Caki2 (cell line): ENCODE results near the gene CADM1. TPM values are rescaled to one million over a fixed set of nuclear protein-coding genes. Genes with fewer than 3 reads are reported as not detected.

Experiments
- DNase-seq: peaks from one replicate; pipeline ENCODE4 v3.0.0-alpha.2; 2015; ENCODE audit warnings: low read depth
- in situ Hi-C: cut with HindIII; loops from 2 replicates; pipeline ENCODE4 v1.10.0; 2016; ENCODE audit warnings: low sequenced_read_pairs, low pct_unique_long_range_greater_than_20kb, mixed read lengths
- total RNA-seq: library from RNA; depleted of rRNA; stranded (reverse); fragments of >200 nt; shearing (Covaris generic); gene quantifications from 2 replicates; pipeline ENCODE4 v1.2.3, GENCODE V29; 2014; ENCODE audit warnings: low replicate concordance; rRNA removed

CADM1 gene
- total RNA-seq: 17.5 and 28.2 TPM in 2 replicates

DNA sequence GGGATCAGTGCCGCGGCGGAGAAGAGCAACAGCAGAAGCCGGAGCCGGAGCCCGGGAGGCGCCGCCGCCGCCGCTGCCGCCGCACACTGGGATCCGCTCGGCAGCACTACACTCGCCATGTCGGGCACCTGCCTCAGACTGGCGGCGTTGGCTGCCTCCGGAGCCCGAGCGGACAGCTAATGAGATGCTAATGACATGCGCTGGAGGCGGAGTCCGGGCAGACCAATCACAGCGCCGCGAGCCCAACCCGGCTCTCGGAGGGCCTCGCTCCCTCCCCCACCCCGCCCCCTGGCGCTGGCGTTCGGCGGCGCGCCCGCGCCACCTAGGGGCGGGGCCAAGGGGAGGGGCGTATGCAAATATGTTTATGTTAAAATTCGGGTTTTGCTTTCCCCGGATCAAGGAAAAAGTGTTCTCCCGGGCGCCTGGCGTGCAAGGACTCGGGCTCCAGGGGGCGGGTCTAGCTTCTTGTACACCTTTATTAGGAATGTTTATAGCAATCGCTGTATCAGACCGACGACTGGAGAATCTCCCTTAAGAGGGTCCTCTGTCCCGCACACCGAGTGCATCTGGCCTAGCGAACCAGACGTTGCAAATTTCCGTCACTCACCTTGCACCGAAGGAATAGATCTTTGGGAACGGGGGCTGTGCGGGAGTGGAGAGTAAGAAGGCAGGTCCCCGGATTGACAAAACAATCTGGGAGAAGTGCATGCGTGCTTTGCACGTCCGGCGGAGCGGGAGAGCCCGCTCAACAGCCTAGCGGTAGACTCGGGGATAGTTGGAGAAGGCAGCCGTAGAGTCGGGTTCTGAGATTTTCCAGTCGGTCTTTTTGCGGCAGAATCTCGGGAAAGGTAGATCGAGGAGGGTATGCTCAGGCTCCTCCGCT lies at the start of gene CADM1:
Gene CADM1, minus strand, starts transcription at position 140 of the 883 bp plus-strand sequence.
- in situ Hi-C loops: no loop called here

DNA sequence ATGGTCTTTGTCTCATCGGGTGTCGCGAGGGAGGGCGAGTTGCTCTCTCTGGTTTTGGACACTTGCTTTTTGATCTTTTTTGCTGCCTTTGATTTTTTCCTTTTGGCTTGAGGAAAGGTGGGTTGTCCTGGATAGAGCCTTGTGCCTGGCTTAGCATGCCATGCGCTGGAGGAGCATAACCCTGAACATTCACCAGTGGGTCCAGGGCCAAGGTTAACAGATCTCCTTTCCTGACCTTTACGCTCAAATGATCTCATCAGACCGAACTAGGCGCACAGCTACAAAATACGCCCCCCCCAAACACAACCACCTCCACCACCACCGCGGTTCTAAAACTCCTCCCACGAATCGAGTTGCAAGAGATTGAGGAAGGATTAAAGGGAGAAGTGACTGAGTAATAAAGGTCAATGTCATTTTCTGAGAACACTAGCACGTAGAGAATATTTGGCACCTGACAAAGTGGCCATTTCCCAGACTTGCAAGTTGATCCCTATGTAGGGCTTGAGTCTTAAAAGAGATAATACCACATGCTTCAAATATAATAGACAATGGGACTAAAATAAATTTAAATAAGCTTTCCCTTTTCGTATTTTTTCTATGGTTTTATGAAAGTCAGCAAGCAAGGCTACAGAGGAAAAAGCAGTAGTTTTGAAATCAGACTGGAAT lies 48.7 kb upstream of the CADM1 start:
- in situ Hi-C loops: no loop called here
- DNase-seq: no peak

More for the DNA sequence above, at the start of gene CADM1:
- peak; percentile 94 for DNase-seq

- in situ Hi-C loops: no loop called here
- DNase-seq: peak; percentile 25
These were observed 48.0 kb upstream of the CADM1 start for GRCh38 chr11:115552151-115552772.

GRCh38 chr11:115550291-115551059 lies 46.3 kb upstream of the CADM1 start:
- in situ Hi-C loops: no loop called here
- DNase-seq: peak; percentile 10

DNA sequence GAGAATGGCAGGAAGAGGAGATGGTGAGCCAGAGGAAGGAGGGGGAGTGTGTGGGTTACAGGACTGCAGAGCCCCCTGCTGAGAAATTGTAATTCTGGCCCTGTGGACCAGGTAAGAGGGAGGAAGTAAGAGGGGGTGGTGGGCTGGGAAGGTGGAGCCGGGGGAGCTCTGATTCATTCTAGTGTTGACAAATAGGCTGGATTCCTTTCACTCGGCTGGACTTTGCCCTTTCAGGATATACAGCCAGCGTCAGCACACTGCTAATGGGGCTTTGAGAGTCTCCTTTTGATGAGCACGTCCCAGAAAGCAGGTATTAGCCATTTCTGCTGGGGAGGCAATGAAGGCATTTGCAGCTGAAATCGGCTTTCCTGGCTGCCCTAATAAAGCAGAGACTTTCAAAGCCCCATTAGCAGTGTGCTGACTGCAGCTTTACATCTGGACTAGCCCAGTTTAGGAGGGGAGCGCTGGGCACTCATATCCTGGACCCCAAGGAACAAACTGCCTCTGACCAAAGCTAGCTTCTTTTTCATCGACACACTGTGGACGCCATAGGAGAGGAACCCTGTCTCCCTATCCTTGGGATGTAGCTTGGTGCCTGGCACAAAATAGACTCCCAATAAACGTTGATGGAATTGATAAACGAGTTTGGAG lies 44.8 kb upstream of the CADM1 start:
- in situ Hi-C loops: no loop called here
- peak; percentile 13 for DNase-seq

- in situ Hi-C loops: no loop called here
- DNase-seq: no peak
These were observed 41.5 kb upstream of the CADM1 start for GRCh38 chr11:115545581-115546210.

DNA sequence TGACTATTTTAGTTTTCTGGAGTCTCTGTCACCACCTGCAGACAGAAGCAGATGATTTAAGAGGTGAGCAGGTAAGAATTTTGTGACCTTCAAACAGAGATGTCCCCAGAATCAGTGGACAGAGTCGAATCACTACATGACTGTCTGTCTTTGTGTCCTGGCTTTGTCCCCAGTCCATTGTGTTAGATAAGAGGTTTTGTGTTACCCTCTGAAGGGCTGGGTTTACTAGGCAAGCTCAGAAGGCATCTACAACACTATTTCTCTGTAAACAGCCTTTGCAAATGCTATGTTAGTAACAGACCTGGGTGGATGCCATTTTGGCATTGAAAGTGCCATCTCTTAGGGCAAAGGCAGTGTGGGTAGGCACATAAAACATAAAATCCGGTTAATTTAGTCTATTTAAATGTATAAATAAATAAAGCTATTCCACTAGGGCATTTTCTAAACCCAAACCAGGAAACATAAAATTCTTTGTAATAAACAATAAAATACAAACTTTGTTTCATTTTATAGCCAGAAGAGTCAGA lies 40.3 kb upstream of the CADM1 start:
- in situ Hi-C loops: no loop called here
- no peak for DNase-seq

DNA sequence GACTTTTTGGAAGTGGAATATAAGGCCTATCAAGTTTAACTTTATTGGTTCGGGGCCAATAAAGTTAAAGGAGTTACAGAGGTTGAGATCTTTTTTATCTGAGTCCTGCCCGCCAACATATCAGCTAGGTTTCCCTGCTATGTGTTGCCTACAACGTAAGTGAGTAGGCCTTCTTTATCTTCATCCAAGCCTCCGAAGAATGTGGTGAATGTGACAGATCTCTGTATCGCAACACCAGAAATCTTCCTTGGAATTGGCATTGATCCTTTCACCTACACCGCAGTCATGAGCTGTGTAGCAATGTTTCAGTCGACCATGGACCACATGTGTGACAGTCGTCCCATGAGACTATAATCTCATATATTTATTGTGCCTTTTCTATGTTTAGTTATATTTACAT lies 37.3 kb upstream of the CADM1 start:
- in situ Hi-C loops: no loop called here
- no peak for DNase-seq

- in situ Hi-C loops: no loop called here
- DNase-seq: no peak
These were observed 35.6 kb upstream of the CADM1 start for GRCh38 chr11:115539844-115540243.

DNA sequence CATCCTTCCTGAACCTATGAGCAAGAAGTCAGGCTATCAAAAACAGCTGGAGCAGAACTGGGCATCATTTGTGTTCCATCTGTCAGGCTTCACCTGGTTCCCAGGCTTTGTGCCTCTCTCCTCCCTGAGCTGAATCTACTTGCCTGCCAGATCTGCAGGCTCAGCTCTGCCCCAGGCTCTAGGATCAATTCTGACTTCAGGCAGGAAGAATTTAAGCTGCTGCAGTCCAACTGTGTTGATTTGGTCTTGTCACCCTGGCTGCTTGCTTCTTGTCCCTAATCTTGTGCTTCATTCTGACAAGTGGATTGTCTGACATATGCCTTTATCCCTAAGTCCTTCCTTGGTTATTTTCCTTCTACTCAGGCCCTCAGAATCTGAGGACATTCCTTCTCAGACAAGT lies 31.6 kb upstream of the CADM1 start:
- DNase-seq: no peak

GRCh38 chr11:115530752-115531151 lies 26.5 kb upstream of the CADM1 start:
- in situ Hi-C loops: no loop called here

More for the DNA sequence above, 31.6 kb upstream of the CADM1 start:
- in situ Hi-C loops: no loop called here

GRCh38 chr11:115528225-115528624 lies 24.0 kb upstream of the CADM1 start:
- DNase-seq: no peak
- in situ Hi-C loops: no loop called here

More at GRCh38 chr11:115530752-115531151, 26.5 kb upstream of the CADM1 start:
- DNase-seq: no peak

GRCh38 chr11:115527534-115528125 lies 23.4 kb upstream of the CADM1 start:
- DNase-seq: no peak
- in situ Hi-C loops: no loop called here

- no peak for DNase-seq
- in situ Hi-C loops: no loop called here
These were observed 21.4 kb upstream of the CADM1 start for GRCh38 chr11:115525531-115526006.

DNA sequence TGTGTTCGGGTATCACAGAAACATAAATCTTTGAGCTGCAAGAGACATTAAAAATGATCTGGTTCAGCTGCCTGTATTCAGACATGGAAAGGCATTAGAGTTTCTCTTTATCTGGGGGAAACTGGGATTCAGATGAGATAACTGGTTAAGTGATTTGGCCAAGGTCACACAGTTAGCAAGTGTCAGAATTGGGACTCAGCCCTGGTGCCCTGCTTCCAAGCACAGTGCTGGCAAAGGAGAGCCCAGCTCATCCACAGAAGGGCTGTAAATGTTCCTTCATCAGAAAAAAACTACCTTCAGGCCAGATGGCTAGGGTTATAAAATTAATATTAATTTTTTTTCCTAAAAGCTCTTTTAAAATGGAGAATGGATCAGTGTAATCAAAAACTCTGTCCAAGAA lies 20.4 kb upstream of the CADM1 start:
- in situ Hi-C loops: no loop called here
- no peak for DNase-seq

- in situ Hi-C loops: no loop called here
- DNase-seq: no peak
These were observed 19.6 kb upstream of the CADM1 start for GRCh38 chr11:115523727-115524399.
